ENCODE data around the gene PITX3. TPM values are rescaled to one million over a fixed set of nuclear protein-coding genes. Genes with fewer than 3 reads are reported as not detected.

Gene PITX3
- total RNA-seq, 6 donors from 2014 or later: 0.61 TPM; not detected in 5

- no peaks in the 10 kb centered on the region for H3K9me3 ChIP-seq
- ATAC-seq (ENCODE audit: low FRiP score in 2 of 2) (no peak), DNase-seq (no peak)
- H3K4me1 ChIP-seq: peaks cover 21 to 31% (median 28%) of the 10 kb centered on the region in 4 donors
- peak overlapping the region in 2 of 4 donors; percentile 1 to 50 for H3K27ac ChIP-seq
- H3K36me3 ChIP-seq: peaks cover 0 to 8% (median 0%) of the 10 kb centered on the region in 4 donors
- TF ChIP-seq EP300 (IDR thresholded peaks at IDR 0.05): no peak
- no peak for TF ChIP-seq POLR2AphosphoS5 (IDR thresholded peaks at IDR 0.05)
- no peak for TF ChIP-seq CTCF (IDR thresholded peaks at IDR 0.05)
- no peak for TF ChIP-seq POLR2A (IDR thresholded peaks at IDR 0.05)
- H3K4me3 ChIP-seq: peak overlapping the region in 2 of 4 donors; percentile 1 to 7
- no peaks in the 10 kb centered on the region for H3K27me3 ChIP-seq
- 11 to 28% methylated on average over 3 of the region's 3 CpGs for WGBS, 2 donors
Measured at GRCh38 chr10:102281102-102281487, 39.8 kb upstream of the PITX3 start.

- DNase-seq: peak in 1 of 2 donors; percentile 25
- peak overlapping the region in 2 of 4 donors; percentile 1 to 7 for H3K4me3 ChIP-seq
- peaks cover 0 to 10% (median 0%) of the 10 kb centered on the region in 4 donors for H3K36me3 ChIP-seq
- H3K27ac ChIP-seq: peak overlapping the region in 3 of 4 donors; percentile 1 to 50 (median 29)
- peaks cover 21 to 31% (median 28%) of the 10 kb centered on the region in 4 donors for H3K4me1 ChIP-seq
- TF ChIP-seq POLR2A (IDR thresholded peaks at IDR 0.05) (no peak), POLR2AphosphoS5 (IDR thresholded peaks at IDR 0.05) (peak in 1 of 2 donors; percentile 16)
- no peaks in the 10 kb centered on the region for H3K27me3 ChIP-seq
- ATAC-seq (ENCODE audit: low FRiP score in 2 of 2): peak in 1 of 2 donors; percentile 52
- no peaks in the 10 kb centered on the region for H3K9me3 ChIP-seq
- WGBS, 2 donors: 4 to 5% methylated on average over 3 of the region's 3 CpGs
Measured at GRCh38 chr10:102280397-102281101, 39.2 kb upstream of the PITX3 start.

GRCh38 chr10:102279104-102279503 lies 37.8 kb upstream of the PITX3 start:
- Histone ChIP-seq H3K27me3 (no peaks in the 10 kb centered on the region), H3K9me3 (no peaks in the 10 kb centered on the region), H3K4me1 (peaks cover 24 to 36% (median 30%) of the 10 kb centered on the region in 4 donors), H3K4me3 (no peak overlapping the region), H3K27ac (no peak overlapping the region), H3K36me3 (peaks cover 0 to 10% (median 0%) of the 10 kb centered on the region in 4 donors)
- DNase-seq (no peak), ATAC-seq (ENCODE audit: low FRiP score in 2 of 2) (no peak)
- TF ChIP-seq EP300 (IDR thresholded peaks at IDR 0.05) (no peak), CTCF (IDR thresholded peaks at IDR 0.05) (no peak), POLR2A (IDR thresholded peaks at IDR 0.05) (no peak), POLR2AphosphoS5 (IDR thresholded peaks at IDR 0.05) (no peak)

GRCh38 chr10:102275343-102275742 lies 34.0 kb upstream of the PITX3 start:
- DNase-seq (no peak), ATAC-seq (ENCODE audit: low FRiP score in 2 of 2) (no peak)
- peaks cover 12 to 25% (median 18%) of the 10 kb centered on the region in 4 donors for H3K4me1 ChIP-seq
- H3K27ac ChIP-seq: no peak overlapping the region
- H3K9me3 ChIP-seq: no peaks in the 10 kb centered on the region
- no peaks in the 10 kb centered on the region for H3K27me3 ChIP-seq
- 84 to 91% methylated on average over 2 of the region's 2 CpGs for WGBS, 2 donors
- H3K36me3 ChIP-seq: peaks cover 0 to 10% (median 0%) of the 10 kb centered on the region in 4 donors
- TF ChIP-seq POLR2AphosphoS5 (IDR thresholded peaks at IDR 0.05) (no peak), EP300 (IDR thresholded peaks at IDR 0.05) (no peak), POLR2A (IDR thresholded peaks at IDR 0.05) (no peak), CTCF (IDR thresholded peaks at IDR 0.05) (no peak)
- H3K4me3 ChIP-seq: no peak overlapping the region

GRCh38 chr10:102274062-102274461 lies 32.8 kb upstream of the PITX3 start:
- TF ChIP-seq EP300 (IDR thresholded peaks at IDR 0.05) (no peak), POLR2AphosphoS5 (IDR thresholded peaks at IDR 0.05) (no peak)

More at GRCh38 chr10:102274062-102274461, 32.8 kb upstream of the PITX3 start:
- ATAC-seq (ENCODE audit: low FRiP score in 2 of 2): no peak
- Histone ChIP-seq H3K27me3 (no peaks in the 10 kb centered on the region), H3K4me3 (no peak overlapping the region), H3K4me1 (peaks cover 3 to 19% (median 11%) of the 10 kb centered on the region in 4 donors), H3K36me3 (peaks cover 0 to 10% (median 0%) of the 10 kb centered on the region in 4 donors), H3K9me3 (no peaks in the 10 kb centered on the region), H3K27ac (no peak overlapping the region)
- DNase-seq: no peak
- WGBS, 2 donors: 50 to 55% methylated on average over 1 of the region's 1 CpG

Data from upper lobe of left lung (tissue), 6 donors.